HepG2 (cell line): ENCODE measurements around the gene ALG14.

Experiments used
- BCL3 ChIP-seq: sonication (generic); formaldehyde crosslinking; IDR thresholded peaks from 2 replicates; pipeline ENCODE4 v1.5.1; 2020; ENCODE audit warnings: mild to moderate bottlenecking, missing genetic modification reagents, moderate library complexity
- CTCF ChIP-seq: sonication (generic); formaldehyde crosslinking; IDR thresholded peaks from 2 replicates; pipeline ENCODE4 v1.5.0; 2020; ENCODE audit warnings: mild to moderate bottlenecking, missing genetic modification reagents, moderate library complexity
- EP300 ChIP-seq, 3 experiments: sonication (generic) in 1 of 3; formaldehyde crosslinking in 1 of 3; IDR thresholded peaks; 2 replicates each; pipeline versions ENCODE4 v1.5.1 to v1.6.1; 2011 to 2020; ENCODE audit warnings: low read depth in 2 of 3, low read length in 2 of 3, borderline replicate concordance in 1 of 3, improper control_type of control experiment in 1 of 3, mild to moderate bottlenecking in 1 of 3, missing genetic modification reagents in 1 of 3, moderate library complexity in 1 of 3
- EZH2 ChIP-seq: conservative IDR thresholded peaks from 2 replicates; pipeline ENCODE4 v1.6.1; 2012; ENCODE audit warnings: mild to moderate bottlenecking, low read depth, low read length, moderate library complexity
- FOXO4 ChIP-seq: sonication (generic); formaldehyde crosslinking; conservative IDR thresholded peaks from 2 replicates; pipeline ENCODE4 v1.8.1; 2023; ENCODE audit warnings: missing genetic modification reagents
- FOXP1 ChIP-seq, 2 experiments: fragments of 450-650 bp in 1 of 2; IDR thresholded peaks; 2 replicates each; pipeline ENCODE4 v1.6.1; 2017 to 2018; ENCODE audit warnings: antibody characterized with exemption in 1 of 2
- HCFC1 ChIP-seq: fragments of 150-350 bp; IDR thresholded peaks from 2 replicates; pipeline ENCODE4 v1.6.1; 2014; ENCODE audit warnings: low read depth, low read length
- POLR2AphosphoS5 ChIP-seq: IDR thresholded peaks from 2 replicates; pipeline ENCODE4 v1.6.1; 2012; ENCODE audit warnings: low read depth, low read length

DNA sequence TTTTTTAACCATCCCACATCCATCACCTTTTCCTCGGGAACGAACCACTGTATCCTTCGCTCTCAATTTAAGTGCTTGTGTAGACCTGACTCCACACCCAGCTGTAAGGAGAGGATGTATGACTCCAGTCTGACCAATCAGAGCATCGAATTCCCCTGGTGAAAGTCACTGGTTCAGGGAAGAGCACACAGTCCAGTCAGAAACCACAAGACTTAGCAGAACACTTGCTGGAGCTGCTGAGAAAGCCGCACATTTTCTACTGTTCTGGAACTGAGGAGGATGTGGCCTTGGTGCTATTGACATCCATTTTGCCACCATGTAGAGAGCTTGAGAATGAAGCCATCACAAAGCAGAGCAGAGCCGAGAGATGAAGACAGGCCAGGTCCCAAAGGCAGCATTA lies 86.0 kb downstream of the ALG14 start:
- TF ChIP-seq CTCF (CRISPR knock-in tag) (no peak), EZH2 (no peak), HCFC1 (no peak), BCL3 (CRISPR knock-in tag) (no peak), POLR2AphosphoS5 (no peak), FOXO4 (CRISPR knock-in tag) (no peak), EP300 (IDR thresholded peaks at IDR 0.05; ENCODE audit: low read depth in 2 of 2, low read length in 2 of 2) (no peak), EP300 (CRISPR knock-in tag; IDR thresholded peaks at IDR 0.05; ENCODE audit: borderline replicate concordance) (no peak), FOXP1 (IDR thresholded peaks at IDR 0.05) (no peak), FOXP1 (CRISPR knock-in tag; IDR thresholded peaks at IDR 0.05) (no peak)
